T-helper 1 cell treated with Interleukin-12 subunit alpha and Interleukin-12 subunit beta and Interleukin-4 antibody, amounts not matched to agents 30 ng/mL and 1 ng/mL, for 36 hours (primary cell): ENCODE measurements around the gene ACTN4. TPM values are rescaled to one million over a fixed set of nuclear protein-coding genes. Genes with fewer than 3 reads are reported as not detected.

ENCODE experiments used
- intact Hi-C: fragments of 100-400 bp; cut with micrococcal nuclease; formaldehyde crosslinking; loops from one replicate; pipeline ENCODE4 v1.15.1; 2024
- total RNA-seq: library from RNA; stranded (reverse); gene quantifications from 2 replicates; pipeline ENCODE4 v1.2.3, GENCODE V29; 2022

The ACTN4 gene
- total RNA-seq, 1 donor from 2014 or later, result 443 TPM

GRCh38 chr19:38634757-38635482 lies 12.5 kb upstream of the ACTN4 start:
- intact Hi-C loops, result loop anchor here (1.0 to 10.0 kb wide), 4 partner anchors 50 to 212 kb away; partner anchors contain the start of gene HNRNPL

- intact Hi-C loops, result loop anchor here (1.0 to 10.0 kb wide), 3 partner anchors 49 to 233 kb away; partner anchors contain the start of gene HNRNPL
These were observed 11.7 kb upstream of the ACTN4 start for GRCh38 chr19:38635483-38636399.

- intact Hi-C loops, result loop anchor here (5.0 to 10.0 kb wide), 2 partner anchors 46 to 209 kb away; partner anchors contain the start of gene HNRNPL
These were observed 9.0 kb upstream of the ACTN4 start for GRCh38 chr19:38638461-38638860.

- intact Hi-C loops, result loop anchor here (5.0 to 10.0 kb wide), 2 partner anchors 45 to 208 kb away; partner anchors contain the start of gene HNRNPL
These were observed 7.8 kb upstream of the ACTN4 start for GRCh38 chr19:38639679-38640078.

- intact Hi-C loops, result no loop called here
These were observed 7.1 kb upstream of the ACTN4 start for GRCh38 chr19:38640368-38640767.

GRCh38 chr19:38642176-38642575 lies 5.3 kb upstream of the ACTN4 start:
- intact Hi-C loops, result no loop called here

GRCh38 chr19:38644719-38645118 lies 2.7 kb upstream of the ACTN4 start:
- intact Hi-C loops, result no loop called here

GRCh38 chr19:38647966-38648768 lies 718 bp downstream of the ACTN4 start:
- intact Hi-C loops, result loop anchor here (1.0 to 2.0 kb wide), 11 partner anchors 7 to 311 kb away; partner anchors contain the start of genes ECH1, EIF3K, MRPS12 and NFKBIB

GRCh38 chr19:38648769-38649304 lies 1.4 kb downstream of the ACTN4 start:
- intact Hi-C loops, result no loop called here

GRCh38 chr19:38649305-38650171 lies 2.1 kb downstream of the ACTN4 start:
- intact Hi-C loops, result no loop called here

GRCh38 chr19:38650172-38650775 lies 2.8 kb downstream of the ACTN4 start:
- intact Hi-C loops, result no loop called here

GRCh38 chr19:38650911-38651584 lies 3.6 kb downstream of the ACTN4 start:
- intact Hi-C loops, result no loop called here

- intact Hi-C loops, result no loop called here
These were observed 5.7 kb downstream of the ACTN4 start for GRCh38 chr19:38653028-38653571.

GRCh38 chr19:38654628-38655055 lies 7.2 kb downstream of the ACTN4 start:
- intact Hi-C loops, result loop anchor here (1.0 to 2.0 kb wide), 4 partner anchors 7 to 36 kb away; partner anchors contain the start of genes ACTN4 and EIF3K

GRCh38 chr19:38655148-38655824 lies 7.8 kb downstream of the ACTN4 start:
- intact Hi-C loops, result loop anchor here (1.0 to 2.0 kb wide), 4 partner anchors 8 to 36 kb away; partner anchors contain the start of genes ACTN4 and EIF3K

GRCh38 chr19:38656171-38656981 lies 8.9 kb downstream of the ACTN4 start:
- intact Hi-C loops, result no loop called here
